Fibroblast of lung (primary cell): ENCODE measurements around the gene NUB1.

Source experiments
- EZH2 ChIP-seq: IDR thresholded peaks from 2 replicates; pipeline ENCODE4 v1.5.1; 2012; ENCODE audit warnings: low read length, control low read depth, mild to moderate bottlenecking; ENCODE audit errors: missing control alignments
- TF ChIP-seq, protein P1 (sequence below), 2 donors: IDR thresholded peaks in 1 of 2; conservative IDR thresholded peaks in 1 of 2; 1 replicate in 1 of 2; 2 replicates in 1 of 2; pipeline ENCODE4 v1.5.1; 2011 to 2012; ENCODE audit warnings: low read length in 2 of 2, control low read depth in 1 of 2, inconsistent platforms in 1 of 2, low read depth in 1 of 2, mild to moderate bottlenecking in 1 of 2

DNA sequence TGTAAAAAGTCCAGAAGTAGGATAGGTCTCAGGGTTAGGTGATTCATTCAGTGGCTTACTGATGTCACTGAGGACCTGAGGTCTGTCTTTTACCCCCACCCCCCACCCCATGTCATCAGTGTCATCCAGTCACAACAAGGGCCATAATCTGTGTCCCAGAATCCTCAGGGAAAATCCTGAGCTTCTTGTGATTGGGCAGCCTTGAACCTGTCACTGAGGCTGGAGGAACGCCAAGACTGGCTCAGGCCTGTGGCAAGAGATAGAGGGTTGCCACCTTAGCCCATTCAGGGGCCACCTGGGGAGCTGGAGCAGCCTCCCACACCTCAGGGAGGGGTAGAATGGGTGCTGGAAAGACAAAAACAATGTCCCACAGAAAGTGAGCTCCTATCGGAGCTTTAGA is 29.7 kb downstream of the NUB1 start:
- TF ChIP-seq, protein P1, sequence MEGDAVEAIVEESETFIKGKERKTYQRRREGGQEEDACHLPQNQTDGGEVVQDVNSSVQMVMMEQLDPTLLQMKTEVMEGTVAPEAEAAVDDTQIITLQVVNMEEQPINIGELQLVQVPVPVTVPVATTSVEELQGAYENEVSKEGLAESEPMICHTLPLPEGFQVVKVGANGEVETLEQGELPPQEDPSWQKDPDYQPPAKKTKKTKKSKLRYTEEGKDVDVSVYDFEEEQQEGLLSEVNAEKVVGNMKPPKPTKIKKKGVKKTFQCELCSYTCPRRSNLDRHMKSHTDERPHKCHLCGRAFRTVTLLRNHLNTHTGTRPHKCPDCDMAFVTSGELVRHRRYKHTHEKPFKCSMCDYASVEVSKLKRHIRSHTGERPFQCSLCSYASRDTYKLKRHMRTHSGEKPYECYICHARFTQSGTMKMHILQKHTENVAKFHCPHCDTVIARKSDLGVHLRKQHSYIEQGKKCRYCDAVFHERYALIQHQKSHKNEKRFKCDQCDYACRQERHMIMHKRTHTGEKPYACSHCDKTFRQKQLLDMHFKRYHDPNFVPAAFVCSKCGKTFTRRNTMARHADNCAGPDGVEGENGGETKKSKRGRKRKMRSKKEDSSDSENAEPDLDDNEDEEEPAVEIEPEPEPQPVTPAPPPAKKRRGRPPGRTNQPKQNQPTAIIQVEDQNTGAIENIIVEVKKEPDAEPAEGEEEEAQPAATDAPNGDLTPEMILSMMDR (conservative IDR thresholded peaks at IDR 0.05 in 1 of 2, IDR thresholded peaks at IDR 0.05 in 1 of 2; ENCODE audit: low read depth in 1 of 2, low read length in 2 of 2) = no peak
- TF ChIP-seq EZH2 = no peak
